Ovary (tissue), 3 donors: ENCODE data around the gene EFEMP1.

ENCODE experiments used
- EP300 ChIP-seq: sonication (generic); formaldehyde crosslinking; IDR thresholded peaks from one replicate; pipeline ENCODE4 v1.6.1; 2017; ENCODE audit warnings: antibody characterized with exemption
- POLR2A ChIP-seq: fragments of 450-650 bp; IDR thresholded peaks from one replicate; pipeline ENCODE4 v1.6.1; 2017; ENCODE audit warnings: antibody characterized with exemption, mild to moderate bottlenecking, moderate library complexity
- TF ChIP-seq, protein P1 (sequence below), 3 donors: fragments of 450-650 bp in 2 of 3; fragments of 200-600 bp in 1 of 3; IDR thresholded peaks; one replicate each; pipeline versions ENCODE4 v1.5.1 to v1.8.0; 2016 to 2022; ENCODE audit warnings: antibody characterized with exemption in 3 of 3, mild to moderate bottlenecking in 1 of 3
- donor health status: DM: no; HTN: no; CAD: no.

DNA sequence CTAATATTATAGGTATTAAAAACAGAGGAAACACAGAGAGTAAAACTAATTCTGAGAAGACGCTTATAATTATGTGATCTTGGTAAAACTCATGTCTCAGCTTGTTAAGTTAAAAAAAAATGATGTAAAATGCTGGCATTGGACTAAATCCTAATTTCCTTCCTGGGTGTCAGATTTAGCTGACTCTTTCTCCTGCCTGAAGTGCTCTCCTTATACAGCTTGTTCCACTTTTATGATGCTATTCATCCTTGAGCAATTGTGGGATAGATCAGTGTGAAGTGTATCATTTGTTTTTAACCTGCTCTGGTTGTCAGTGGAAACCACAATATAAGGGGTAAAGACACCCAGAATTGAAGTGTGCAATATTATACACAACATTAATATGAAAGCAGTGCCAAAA lies 84.9 kb downstream of the EFEMP1 start:
- TF ChIP-seq EP300 (no peak), POLR2A (no peak)
- TF ChIP-seq, protein P1, sequence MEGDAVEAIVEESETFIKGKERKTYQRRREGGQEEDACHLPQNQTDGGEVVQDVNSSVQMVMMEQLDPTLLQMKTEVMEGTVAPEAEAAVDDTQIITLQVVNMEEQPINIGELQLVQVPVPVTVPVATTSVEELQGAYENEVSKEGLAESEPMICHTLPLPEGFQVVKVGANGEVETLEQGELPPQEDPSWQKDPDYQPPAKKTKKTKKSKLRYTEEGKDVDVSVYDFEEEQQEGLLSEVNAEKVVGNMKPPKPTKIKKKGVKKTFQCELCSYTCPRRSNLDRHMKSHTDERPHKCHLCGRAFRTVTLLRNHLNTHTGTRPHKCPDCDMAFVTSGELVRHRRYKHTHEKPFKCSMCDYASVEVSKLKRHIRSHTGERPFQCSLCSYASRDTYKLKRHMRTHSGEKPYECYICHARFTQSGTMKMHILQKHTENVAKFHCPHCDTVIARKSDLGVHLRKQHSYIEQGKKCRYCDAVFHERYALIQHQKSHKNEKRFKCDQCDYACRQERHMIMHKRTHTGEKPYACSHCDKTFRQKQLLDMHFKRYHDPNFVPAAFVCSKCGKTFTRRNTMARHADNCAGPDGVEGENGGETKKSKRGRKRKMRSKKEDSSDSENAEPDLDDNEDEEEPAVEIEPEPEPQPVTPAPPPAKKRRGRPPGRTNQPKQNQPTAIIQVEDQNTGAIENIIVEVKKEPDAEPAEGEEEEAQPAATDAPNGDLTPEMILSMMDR (IDR thresholded peaks at IDR 0.05), result no peak
